Measurements from ENCODE around the gene CORO2B. TPM values are rescaled to one million over a fixed set of nuclear protein-coding genes. Genes with fewer than 3 reads are reported as not detected.

Gene CORO2B
- total and polyA plus RNA-seq, 2 of the 13 experiments (the other 11 are each of a cell fraction or from before 2014, with no cell fraction given): 0.35 to 0.63 TPM

GRCh38 chr15:68774120-68774519, 195.3 kb downstream of the CORO2B start:
- Histone ChIP-seq H3K9ac (ENCODE audit: insufficient read depth, low read depth, low read length) (no peak overlapping the region), H3K4me3 (replicated peaks in 1 of 3; ENCODE audit: insufficient read depth in 1 of 3, low read depth in 2 of 3, low read length in 3 of 3) (no peak overlapping the region), H3K27me3 (ENCODE audit: control insufficient read depth in 1 of 2, insufficient read depth in 2 of 2, low read length in 2 of 2) (peaks cover 0 to 6% of the 10 kb centered on the region in 2 experiments; a peak in 1 of 5 replicates), H3K27ac (ENCODE audit: extremely low read length, insufficient read depth, low read length) (no peak overlapping the region), H4K20me1 (ENCODE audit: insufficient read depth, low read length) (no peaks in the 10 kb centered on the region), H3K4me2 (ENCODE audit: low read depth, low read length) (no peak overlapping the region), H2AFZ (ENCODE audit: low read length) (no peak overlapping the region), H3K79me2 (ENCODE audit: insufficient read depth, low read length) (no peaks in the 10 kb centered on the region), H3K36me3 (replicated peaks in 1 of 2; ENCODE audit: control insufficient read depth in 1 of 2, insufficient read depth in 2 of 2, low read length in 2 of 2) (peaks cover 0 to 2% of the 10 kb centered on the region in 2 experiments; a peak in 1 of 5 replicates), H3K9me3 (ENCODE audit: low read length) (no peaks in the 10 kb centered on the region), H3K4me1 (ENCODE audit: insufficient read depth, low read length) (no peaks in the 10 kb centered on the region)
- POLR2A ChIA-PET: no interaction called here
- intact Hi-C loops (cut with micrococcal nuclease; ENCODE audit: unreplicated experiment): loop anchor here (5.0 kb wide), 1 partner anchor 467 kb away; no protein-coding TSS in a partner anchor
- in situ Hi-C loops (cut with HindIII; ENCODE audit: extremely low pct_ligation_motif_present, low pct_unique_long_range_greater_than_20kb): no loop called here
- ATAC-seq: no peak
- no peak for FAIRE-seq
- no TSS peak for BruUV-seq (replicated peaks)
- CTCF ChIA-PET (ENCODE audit: low intra/inter-chr PET ratio, low total read pairs): no interaction called here
- TF ChIP-seq AHR (CRISPR knock-in tag; IDR thresholded peaks at IDR 0.05): no peak
- no peak for TF ChIP-seq ETV5 (CRISPR knock-in tag; IDR thresholded peaks at IDR 0.05; ENCODE audit: borderline replicate concordance)
- TF ChIP-seq GMEB1 (CRISPR knock-in tag; IDR thresholded peaks at IDR 0.05; ENCODE audit: borderline replicate concordance): no peak
- WGBS (ENCODE audit: low lambda C conversion rate): 45% methylated on average over 4 of the region's 4 CpGs
- DNase-seq (ENCODE audit: low spot score): no peak

- H3K27me3 ChIP-seq (ENCODE audit: control insufficient read depth in 1 of 2, insufficient read depth in 2 of 2, low read length in 2 of 2): peaks cover 0 to 6% of the 10 kb centered on the region in 2 experiments; a peak in 1 of 5 replicates
- POLR2A ChIA-PET: no interaction called here
- H2AFZ ChIP-seq (ENCODE audit: low read length): no peak overlapping the region
- peaks cover 0 to 7% of the 10 kb centered on the region in 2 experiments; a peak in 2 of 5 replicates for H3K36me3 ChIP-seq (replicated peaks in 1 of 2; ENCODE audit: control insufficient read depth in 1 of 2, insufficient read depth in 2 of 2, low read length in 2 of 2)
- 42% methylated on average over 3 of the region's 3 CpGs for WGBS (ENCODE audit: low lambda C conversion rate)
- H3K4me3 ChIP-seq (replicated peaks in 1 of 3; ENCODE audit: insufficient read depth in 1 of 3, low read depth in 2 of 3, low read length in 3 of 3): no peak overlapping the region
- H3K4me1 ChIP-seq (ENCODE audit: insufficient read depth, low read length): no peaks in the 10 kb centered on the region
- ATAC-seq: no peak
- no peaks in the 10 kb centered on the region for H4K20me1 ChIP-seq (ENCODE audit: insufficient read depth, low read length)
- BruUV-seq (replicated peaks): no TSS peak
- no peak for DNase-seq (ENCODE audit: low spot score)
- H3K27ac ChIP-seq (ENCODE audit: extremely low read length, insufficient read depth, low read length): no peak overlapping the region
- H3K79me2 ChIP-seq (ENCODE audit: insufficient read depth, low read length): no peaks in the 10 kb centered on the region
- CTCF ChIA-PET (ENCODE audit: low intra/inter-chr PET ratio, low total read pairs): no interaction called here
- FAIRE-seq: no peak
- no peaks in the 10 kb centered on the region for H3K9me3 ChIP-seq (ENCODE audit: low read length)
- in situ Hi-C loops (cut with HindIII; ENCODE audit: extremely low pct_ligation_motif_present, low pct_unique_long_range_greater_than_20kb): loop anchor here (5.0 kb wide), 1 partner anchor 43 kb away; no protein-coding TSS in a partner anchor
- H3K9ac ChIP-seq (ENCODE audit: insufficient read depth, low read depth, low read length): no peak overlapping the region
- no peak overlapping the region for H3K4me2 ChIP-seq (ENCODE audit: low read depth, low read length)
- intact Hi-C loops (cut with micrococcal nuclease; ENCODE audit: unreplicated experiment): loop anchor here (5.0 kb wide), 1 partner anchor 467 kb away; no protein-coding TSS in a partner anchor
- TF ChIP-seq ZNF124 (CRISPR knock-in tag; IDR thresholded peaks at IDR 0.05) (no peak), ZFAT (CRISPR knock-in tag; conservative IDR thresholded peaks at IDR 0.05) (no peak), ZNF207 (IDR thresholded peaks at IDR 0.05; ENCODE audit: borderline replicate concordance) (no peak), ZNF451 (CRISPR knock-in tag; IDR thresholded peaks at IDR 0.05) (no peak), NFKB2 (CRISPR knock-in tag; IDR thresholded peaks at IDR 0.05; ENCODE audit: borderline replicate concordance) (no peak), ZNF639 (CRISPR knock-in tag; conservative IDR thresholded peaks at IDR 0.05) (no peak), TERF1 (CRISPR knock-in tag; IDR thresholded peaks at IDR 0.05) (no peak)
Observed at GRCh38 chr15:68774521-68775235, 195.9 kb downstream of the CORO2B start.

Measured in HepG2 (cell line).